Fibroblast of pulmonary artery (primary cell): ENCODE results near the gene LIPA.
"Not testable (repeated sequence)": the region's sequence is repeated elsewhere in the genome, so short reads cannot be mapped to it uniquely, and the experiment has no call there.

Source experiments
- DNase-seq: peaks from one replicate; pipeline ENCODE4 v3.0.0-alpha.2; 2010; ENCODE audit warnings: low read depth
- H3K4me3 ChIP-seq: replicated peaks from 2 replicates; pipeline ENCODE4 v1.5.1; 2011; ENCODE audit warnings: low read depth, mild to moderate bottlenecking, control low read depth, low read length, moderate library complexity
- CTCF ChIP-seq: IDR thresholded peaks from 2 replicates; pipeline ENCODE4 v1.5.1; 2011; ENCODE audit warnings: mild to moderate bottlenecking, control low read depth, low read length, inconsistent platforms; ENCODE audit errors: missing control alignments

Gene LIPA

GRCh38 chr10:89183571-89183970, 68.0 kb downstream of the LIPA start:
- no peak for TF ChIP-seq CTCF
- H3K4me3 ChIP-seq = no peak overlapping the region
- no peak for DNase-seq

- TF ChIP-seq CTCF = no peak
- no peak for DNase-seq
- H3K4me3 ChIP-seq = no peak overlapping the region
Observed at GRCh38 chr10:89182894-89183293, 68.7 kb downstream of the LIPA start.

GRCh38 chr10:89175816-89176215, 75.8 kb downstream of the LIPA start:
- H3K4me3 ChIP-seq = no peak overlapping the region
- TF ChIP-seq CTCF = no peak
- DNase-seq = no peak

GRCh38 chr10:89173075-89173474, 78.5 kb downstream of the LIPA start:
- H3K4me3 ChIP-seq = no peak overlapping the region
- no peak for TF ChIP-seq CTCF
- DNase-seq = peak; percentile 55

GRCh38 chr10:89171996-89172395, 79.6 kb downstream of the LIPA start:
- TF ChIP-seq CTCF = no peak
- no peak for DNase-seq
- H3K4me3 ChIP-seq = no peak overlapping the region

- peak; percentile 23 for DNase-seq
- TF ChIP-seq CTCF = no peak
- H3K4me3 ChIP-seq = no peak overlapping the region
Observed at GRCh38 chr10:89171263-89171872, 80.2 kb downstream of the LIPA start.

- DNase-seq, H3K4me3 ChIP-seq: not testable (repeated sequence)
Observed at GRCh38 chr10:89168354-89168900, 83.1 kb downstream of the LIPA start.
